GM21447 (cell line): ENCODE measurements around the gene OGFR.

Experiments
- ATAC-seq: cut with Tn5 transposase; IDR thresholded peaks from one replicate; pipeline ENCODE4 v1.9.1; 2021; ENCODE audit not compliant: unreplicated experiment

Gene OGFR

GRCh38 chr20:62804627-62805154, at the start of gene OGFR:
Gene OGFR (plus strand): TSS chr20:62804835. CDS start chr20:62804860, 25 bp downstream.
- ATAC-seq: no peak

GRCh38 chr20:62754991-62755356, 49.7 kb upstream of the OGFR start:
- ATAC-seq: no peak

GRCh38 chr20:62755817-62756724, 48.6 kb upstream of the OGFR start:
- ATAC-seq: no peak

- ATAC-seq: no peak
Measured at GRCh38 chr20:62758226-62758912, 46.3 kb upstream of the OGFR start.

GRCh38 chr20:62759981-62760431, 44.6 kb upstream of the OGFR start:
- ATAC-seq: no peak

- ATAC-seq: no peak
Measured at GRCh38 chr20:62760471-62760855, 44.2 kb upstream of the OGFR start.

- ATAC-seq: no peak
Measured at GRCh38 chr20:62760856-62761758, 43.5 kb upstream of the OGFR start.

- no peak for ATAC-seq
Measured at GRCh38 chr20:62761759-62762131, 42.9 kb upstream of the OGFR start.

- no peak for ATAC-seq
Measured at GRCh38 chr20:62762376-62762775, 42.3 kb upstream of the OGFR start.

GRCh38 chr20:62762801-62763368, 41.8 kb upstream of the OGFR start:
- no peak for ATAC-seq

- ATAC-seq: no peak
Measured at GRCh38 chr20:62763404-62763803, 41.2 kb upstream of the OGFR start.

- no peak for ATAC-seq
Measured at GRCh38 chr20:62764156-62764935, 40.3 kb upstream of the OGFR start.

- no peak for ATAC-seq
Measured at GRCh38 chr20:62765021-62765420, 39.6 kb upstream of the OGFR start.

- ATAC-seq: no peak
Measured at GRCh38 chr20:62765432-62766070, 39.1 kb upstream of the OGFR start.

- no peak for ATAC-seq
Measured at GRCh38 chr20:62766071-62766450, 38.6 kb upstream of the OGFR start.

- no peak for ATAC-seq
Measured at GRCh38 chr20:62766716-62767115, 37.9 kb upstream of the OGFR start.

- no peak for ATAC-seq
Measured at GRCh38 chr20:62768234-62768546, 36.4 kb upstream of the OGFR start.

GRCh38 chr20:62768551-62769287, 35.9 kb upstream of the OGFR start:
- no peak for ATAC-seq
